IgD-negative memory B cell (primary cell): ENCODE data around the gene PGM3. TPM values are rescaled to one million over a fixed set of nuclear protein-coding genes. Genes with fewer than 3 reads are reported as not detected.
A peak's percentile ranks its signal among the peaks of the same experiment; 100 is the strongest.
"Not testable (repeated sequence)": the region's sequence is repeated elsewhere in the genome, so short reads cannot be mapped to it uniquely, and the experiment has no call there.

Experiments used
- H3K27ac Mint-ChIP-seq, 3 donors: one replicate each; pipeline ENCODE4 v1.8.0; 2020 to 2022; ENCODE audit warnings: mild to moderate bottlenecking in 3 of 3, mixed read lengths in 3 of 3, moderate library complexity in 1 of 3
- H3K27me3 Mint-ChIP-seq: one replicate; pipeline ENCODE4 v1.8.0; 2021; ENCODE audit warnings: mixed read lengths
- H3K36me3 Mint-ChIP-seq: one replicate; pipeline ENCODE4 v1.8.0; 2020; ENCODE audit warnings: mild to moderate bottlenecking, mixed read lengths
- H3K4me1 Mint-ChIP-seq, 3 donors: one replicate each; pipeline ENCODE4 v1.8.0; 2020 to 2022; ENCODE audit warnings: mixed read lengths in 3 of 3, mild to moderate bottlenecking in 1 of 3
- H3K4me3 Mint-ChIP-seq, 4 donors: one replicate each; pipeline ENCODE4 v1.8.0; 2020 to 2022; ENCODE audit warnings: mild to moderate bottlenecking in 4 of 4, mixed read lengths in 4 of 4, moderate library complexity in 3 of 4
- H3K9me3 Mint-ChIP-seq, 3 donors: one replicate each; pipeline ENCODE4 v1.8.0; 2020 to 2021; ENCODE audit warnings: mixed read lengths in 3 of 3, mild to moderate bottlenecking in 1 of 3
- polyA plus RNA-seq: library from polyadenylated mRNA; unstranded; fragments of 300-500 nt; fragmentation: Illumina TruSeq; gene quantifications from one replicate; pipeline ENCODE4 v1.2.3, GENCODE V29; 2021

PGM3 gene
- polyA plus RNA-seq, 1 donor from 2014 or later, result 11.6 TPM

DNA sequence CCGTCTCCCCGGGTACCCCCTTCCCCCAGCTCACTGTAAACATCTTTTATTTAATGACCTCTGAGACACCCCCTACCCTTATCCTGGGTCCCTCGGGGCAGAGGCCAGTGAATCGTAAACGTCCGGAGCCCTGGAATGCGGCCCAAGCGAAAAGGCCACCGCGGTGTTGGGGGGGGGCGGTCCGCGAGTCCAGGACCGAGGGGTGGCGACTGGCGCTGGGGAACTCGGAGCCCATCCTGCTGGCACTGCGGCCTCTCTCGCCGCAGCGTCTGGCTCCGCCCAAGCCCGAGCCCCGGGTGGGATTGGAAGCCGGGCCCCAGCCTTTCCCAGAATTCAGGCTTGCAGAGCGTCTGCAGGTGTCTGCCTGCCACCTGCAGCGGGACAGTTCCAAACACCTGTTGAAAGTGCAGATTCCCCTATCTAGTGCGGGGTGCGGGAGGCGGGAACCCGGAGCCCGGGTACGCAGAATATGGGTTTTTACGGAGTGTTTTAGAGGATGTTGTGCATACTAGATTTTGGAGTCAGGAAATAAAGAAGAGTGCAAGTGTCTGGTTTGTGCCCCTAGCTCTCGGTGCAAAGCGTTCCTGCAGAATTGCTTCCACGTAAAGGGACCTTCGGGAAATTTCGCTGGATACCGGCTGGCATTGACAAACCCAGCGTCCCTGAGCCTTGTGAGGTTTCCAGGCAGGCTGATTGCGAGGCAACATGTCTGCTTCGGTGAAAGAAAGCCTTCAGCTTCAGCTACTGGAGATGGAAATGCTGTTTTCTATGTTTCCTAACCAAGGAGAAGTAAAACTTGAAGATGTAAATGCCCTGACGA, 892 bp upstream of the PGM3 start:
- Mint-ChIP-seq H3K4me1 (peaks cover 18 to 31% (median 31%) of the 10 kb centered on the region in 3 donors), H3K36me3 (no peaks in the 10 kb centered on the region), H3K27me3 (no peaks in the 10 kb centered on the region), H3K27ac (peak overlapping the region; percentile 4 to 29 (median 4)), H3K9me3 (no peaks in the 10 kb centered on the region), H3K4me3 (peak overlapping the region; percentile 90 to 100 (median 94))

DNA sequence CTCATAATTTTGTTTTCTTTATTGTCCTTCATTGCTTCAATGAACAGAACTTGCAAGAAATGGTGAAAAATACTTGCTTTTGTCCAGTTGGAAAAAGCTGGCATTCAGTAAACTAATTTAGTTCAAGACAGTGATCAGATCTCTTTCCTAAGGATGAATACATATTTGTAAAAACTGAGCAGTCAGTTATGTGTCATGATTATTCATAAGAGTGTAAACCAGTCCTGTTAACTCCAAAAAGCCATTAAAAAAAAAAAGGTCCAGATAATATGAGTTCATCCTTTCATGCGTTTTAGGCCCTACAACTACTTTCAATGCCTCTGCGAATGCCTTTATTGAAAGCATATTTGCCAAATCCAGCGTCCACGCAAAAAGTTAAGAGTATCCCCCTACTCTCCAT, 609 bp downstream of the PGM3 start:
- H3K9me3 Mint-ChIP-seq, result no peaks in the 10 kb centered on the region
- no peaks in the 10 kb centered on the region for H3K27me3 Mint-ChIP-seq
- peaks cover 18 to 31% (median 31%) of the 10 kb centered on the region in 3 donors for H3K4me1 Mint-ChIP-seq
- no peaks in the 10 kb centered on the region for H3K36me3 Mint-ChIP-seq
- H3K27ac Mint-ChIP-seq, result peak overlapping the region; percentile 63 to 98 (median 95)
- peak overlapping the region; percentile 90 to 100 (median 96) for H3K4me3 Mint-ChIP-seq

DNA sequence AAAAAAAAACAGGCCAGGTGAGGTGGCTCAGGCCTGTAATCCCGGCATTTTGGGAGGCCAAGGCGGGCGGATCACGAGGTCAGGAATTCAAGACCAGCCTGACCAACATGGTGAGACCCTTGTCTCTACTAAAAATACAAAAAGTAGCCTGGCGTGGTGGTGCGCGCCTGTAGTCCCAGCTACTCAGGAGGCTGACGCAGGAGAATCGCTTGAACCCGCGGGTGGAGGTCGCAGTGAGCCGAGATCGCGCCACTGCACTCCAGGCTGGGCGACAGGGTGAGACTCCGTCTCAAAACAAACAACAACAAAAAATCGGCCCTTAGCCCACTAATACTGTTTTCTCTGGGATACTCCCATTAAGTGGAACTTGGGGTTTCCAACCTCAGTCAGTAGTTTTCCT, 1.1 kb downstream of the PGM3 start:
- H3K36me3 Mint-ChIP-seq, H3K9me3 Mint-ChIP-seq, H3K27me3 Mint-ChIP-seq: not testable (repeated sequence)
- H3K27ac Mint-ChIP-seq, result peak overlapping the region in 2 of 3 donors; percentile 95 to 98
- H3K4me3 Mint-ChIP-seq, result peak overlapping the region; percentile 90 to 100 (median 96)
- peaks cover 18 to 31% (median 31%) of the 10 kb centered on the region in 3 donors for H3K4me1 Mint-ChIP-seq

DNA sequence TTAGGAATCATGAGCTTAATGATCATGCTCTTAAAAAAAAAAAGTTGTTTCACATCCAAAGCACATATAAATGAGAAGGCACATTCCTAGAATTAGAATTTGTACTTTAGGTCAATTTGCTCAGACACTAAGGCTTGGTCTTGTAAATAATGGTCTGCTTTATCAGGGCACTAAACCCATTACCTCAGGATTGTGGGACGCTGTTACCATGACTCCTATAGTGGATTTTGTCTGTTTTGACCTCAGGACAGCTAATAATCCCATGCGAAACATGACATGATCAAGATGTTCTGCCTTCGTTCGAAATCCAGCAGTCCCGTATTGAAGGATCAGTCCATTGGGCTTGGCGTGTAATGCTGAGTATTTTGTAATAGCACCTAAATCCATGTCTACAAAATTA, 2.4 kb downstream of the PGM3 start:
- H3K4me1 Mint-ChIP-seq, result peaks cover 18 to 26% (median 26%) of the 10 kb centered on the region in 3 donors
- no peaks in the 10 kb centered on the region for H3K9me3 Mint-ChIP-seq
- H3K36me3 Mint-ChIP-seq, result no peaks in the 10 kb centered on the region

DNA sequence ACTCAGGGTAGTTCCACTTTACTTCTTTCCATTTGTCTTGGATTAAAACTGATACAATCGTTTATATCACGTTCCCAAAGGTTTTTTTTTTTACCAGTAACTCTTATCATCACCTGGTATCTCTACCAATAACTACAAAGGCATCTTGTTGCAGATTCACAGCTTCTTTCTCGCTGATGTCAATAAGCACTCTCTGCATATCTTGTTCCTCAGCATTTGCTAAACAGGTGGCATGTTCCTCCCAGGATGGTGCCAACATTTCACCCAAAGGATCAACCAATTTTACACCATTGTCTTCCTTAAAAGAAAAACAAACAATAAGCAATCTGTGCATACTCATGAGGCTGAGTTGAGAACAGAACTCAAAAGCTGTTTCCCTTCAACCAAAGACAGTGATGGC, 4.6 kb downstream of the PGM3 start:
- H3K36me3 Mint-ChIP-seq, result no peaks in the 10 kb centered on the region
- H3K9me3 Mint-ChIP-seq, result no peaks in the 10 kb centered on the region
- H3K4me1 Mint-ChIP-seq, result peaks cover 12 to 16% (median 12%) of the 10 kb centered on the region in 3 donors
- H3K27ac Mint-ChIP-seq, result no peak overlapping the region
- H3K4me3 Mint-ChIP-seq, result no peak overlapping the region
- no peaks in the 10 kb centered on the region for H3K27me3 Mint-ChIP-seq

More for the DNA sequence above, 2.4 kb downstream of the PGM3 start:
- H3K27me3 Mint-ChIP-seq, result no peaks in the 10 kb centered on the region
- H3K4me3 Mint-ChIP-seq, result peak overlapping the region in 1 of 4 donors; percentile 86
- peak overlapping the region in 1 of 3 donors; percentile 79 for H3K27ac Mint-ChIP-seq

DNA sequence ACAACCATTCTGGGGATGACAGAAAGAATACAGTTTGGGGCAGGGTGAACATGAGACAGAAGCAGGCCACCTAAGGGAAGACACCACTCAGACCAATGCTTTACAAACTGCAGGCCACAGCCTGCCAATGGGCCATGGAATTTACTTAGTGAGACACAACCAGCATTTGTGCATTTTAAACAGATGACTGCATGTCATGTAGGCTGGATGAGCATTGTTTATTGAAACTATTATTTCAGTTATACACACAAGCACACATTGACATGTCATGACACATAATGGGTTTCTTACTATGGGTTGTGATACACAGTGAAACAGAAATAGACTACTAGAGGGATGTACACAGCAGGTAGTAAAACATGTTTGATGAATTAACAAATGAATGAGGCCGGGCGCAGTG, 8.0 kb downstream of the PGM3 start:
- H3K4me1 Mint-ChIP-seq, result peaks cover 0 to 5% (median 2%) of the 10 kb centered on the region in 3 donors

DNA sequence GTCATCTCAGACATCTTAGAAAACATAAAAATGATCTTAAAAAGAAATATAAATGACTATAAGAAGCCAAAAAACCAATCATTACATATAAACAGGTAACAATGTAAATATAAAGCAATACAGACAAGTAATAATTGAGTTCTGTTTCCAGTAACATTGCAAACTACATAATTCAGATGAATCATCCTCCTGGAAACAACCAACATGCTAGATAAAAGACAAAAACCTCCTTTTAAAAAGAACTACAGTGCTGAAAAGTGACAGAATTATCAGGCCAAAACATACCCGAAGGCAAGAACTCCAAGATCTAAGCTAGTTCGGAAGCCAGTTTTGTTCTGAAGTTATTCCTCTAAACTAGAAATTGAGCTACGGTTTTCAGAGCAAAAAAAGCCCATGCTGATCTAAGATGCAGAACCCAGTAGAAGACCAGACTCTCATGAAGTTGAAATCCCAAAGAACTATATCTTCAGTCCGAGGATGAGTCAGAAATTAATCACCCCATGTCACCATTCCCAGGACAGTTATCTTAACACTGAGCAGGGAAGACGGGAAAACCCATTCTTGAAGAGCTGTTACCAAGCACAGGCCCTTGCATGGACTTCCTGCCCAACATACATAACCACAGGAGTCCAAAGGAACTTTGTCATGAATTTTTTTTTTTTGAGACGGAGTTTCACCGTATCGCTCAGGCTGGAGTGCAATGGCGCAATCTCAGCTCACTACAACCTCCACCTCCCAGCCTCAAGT, 9.8 kb downstream of the PGM3 start:
- H3K36me3 Mint-ChIP-seq, result peaks cover 10% of the 10 kb centered on the region
- peaks cover 0 to 3% (median 2%) of the 10 kb centered on the region in 3 donors for H3K4me1 Mint-ChIP-seq
- no peak overlapping the region for H3K27ac Mint-ChIP-seq
- H3K4me3 Mint-ChIP-seq, result no peak overlapping the region
- no peaks in the 10 kb centered on the region for H3K9me3 Mint-ChIP-seq
- no peaks in the 10 kb centered on the region for H3K27me3 Mint-ChIP-seq

More for the DNA sequence above, 8.0 kb downstream of the PGM3 start:
- H3K36me3 Mint-ChIP-seq, result peaks cover 7% of the 10 kb centered on the region
- no peaks in the 10 kb centered on the region for H3K27me3 Mint-ChIP-seq
- H3K4me3 Mint-ChIP-seq, result no peak overlapping the region
- H3K9me3 Mint-ChIP-seq, result no peaks in the 10 kb centered on the region
- no peak overlapping the region for H3K27ac Mint-ChIP-seq

DNA sequence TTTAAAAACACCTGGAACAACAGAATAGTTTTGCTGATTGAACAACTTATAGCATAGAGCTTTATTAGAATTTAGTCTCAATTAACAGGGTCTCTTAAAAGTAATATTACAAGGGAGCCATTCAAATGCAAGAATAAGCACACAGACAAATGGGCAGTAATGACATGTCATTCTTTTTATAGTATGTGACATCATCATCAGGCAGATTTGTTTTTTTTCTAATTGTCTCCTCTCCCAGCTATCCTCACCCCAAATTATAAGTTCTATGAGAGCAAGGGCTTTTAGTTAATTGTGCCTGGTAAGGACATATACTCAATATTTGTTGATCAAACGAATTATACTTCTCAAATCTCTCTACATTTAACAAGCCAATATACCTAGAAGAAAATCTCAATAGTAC, 11.0 kb downstream of the PGM3 start:
- no peak overlapping the region for H3K4me3 Mint-ChIP-seq
- no peaks in the 10 kb centered on the region for H3K9me3 Mint-ChIP-seq
- no peaks in the 10 kb centered on the region for H3K27me3 Mint-ChIP-seq
- peaks cover 10% of the 10 kb centered on the region for H3K36me3 Mint-ChIP-seq
- peaks cover 0 to 3% (median 2%) of the 10 kb centered on the region in 3 donors for H3K4me1 Mint-ChIP-seq
- H3K27ac Mint-ChIP-seq, result no peak overlapping the region

DNA sequence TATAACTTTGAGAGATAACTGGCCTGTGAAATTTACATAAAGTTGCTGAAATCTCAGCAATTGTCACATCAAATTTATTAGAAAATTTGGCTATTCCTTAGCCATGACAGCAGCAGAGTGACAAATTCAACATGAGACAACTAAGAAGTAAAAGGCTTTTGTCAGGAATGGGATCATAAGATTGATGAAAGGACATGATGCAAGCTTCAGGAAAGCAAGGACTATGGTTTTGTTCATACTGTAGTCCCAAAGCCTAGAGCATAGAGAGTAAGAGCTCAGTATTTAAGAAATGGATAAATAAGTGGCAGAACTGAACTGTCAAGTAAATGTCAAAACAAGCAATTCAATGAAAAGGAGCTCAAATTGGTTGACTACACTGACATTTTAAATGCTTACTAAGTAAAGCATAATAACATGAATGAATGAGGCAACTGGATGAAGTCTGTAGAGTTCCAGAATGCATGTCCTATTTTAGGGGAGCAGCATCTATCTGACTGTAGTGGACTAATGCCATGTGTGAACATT, 12.6 kb downstream of the PGM3 start:
- H3K27ac Mint-ChIP-seq, result no peak overlapping the region
- peaks cover 0 to 3% (median 2%) of the 10 kb centered on the region in 3 donors for H3K4me1 Mint-ChIP-seq
- H3K4me3 Mint-ChIP-seq, result no peak overlapping the region
- no peaks in the 10 kb centered on the region for H3K27me3 Mint-ChIP-seq
- H3K36me3 Mint-ChIP-seq, result peaks cover 10% of the 10 kb centered on the region
- no peaks in the 10 kb centered on the region for H3K9me3 Mint-ChIP-seq

DNA sequence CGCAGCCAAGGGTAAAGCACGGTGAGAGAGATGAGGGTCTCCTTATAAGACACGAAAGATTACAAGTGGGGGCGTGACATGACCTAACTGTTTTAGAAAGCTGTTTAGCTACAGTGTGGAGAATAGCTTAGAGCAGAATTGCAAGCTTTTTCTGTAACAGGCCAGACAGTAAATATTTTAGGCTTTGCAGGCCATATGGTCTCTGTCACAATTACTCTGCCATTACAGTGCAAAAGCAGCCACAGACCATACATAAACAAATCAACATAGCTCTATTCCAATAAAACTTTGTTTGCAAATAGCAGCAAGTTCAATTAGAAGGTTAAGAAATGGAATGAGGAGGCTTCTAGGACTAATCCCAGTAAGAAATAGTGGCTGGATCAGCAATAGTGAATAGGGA, 16.8 kb downstream of the PGM3 start:
- Mint-ChIP-seq H3K4me3 (no peak overlapping the region), H3K27ac (peak overlapping the region in 1 of 3 donors; percentile 29), H3K27me3 (no peaks in the 10 kb centered on the region), H3K36me3 (peaks cover 10% of the 10 kb centered on the region), H3K4me1 (peaks cover 0 to 3% (median 0%) of the 10 kb centered on the region in 3 donors), H3K9me3 (no peaks in the 10 kb centered on the region)

DNA sequence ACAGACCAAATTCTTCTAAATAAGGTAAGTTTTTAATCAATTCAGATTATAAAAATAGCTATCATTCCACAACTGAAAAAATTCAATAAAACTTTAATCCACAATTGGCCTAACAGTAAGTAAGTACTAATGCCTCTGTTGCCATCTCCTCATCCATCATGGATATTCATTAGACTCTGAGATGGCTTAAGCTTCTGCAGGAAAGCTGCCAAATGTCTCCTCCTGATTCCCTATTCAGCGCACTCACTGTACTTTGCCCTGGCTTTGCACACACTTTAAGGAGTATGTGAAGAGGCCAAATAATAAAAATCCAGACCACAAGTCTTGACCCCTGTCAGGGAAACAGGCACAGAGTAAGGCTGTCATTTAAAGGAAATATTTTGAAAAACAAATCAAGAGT, 23.6 kb downstream of the PGM3 start:
- H3K27ac Mint-ChIP-seq, result no peak overlapping the region
- no peaks in the 10 kb centered on the region for H3K4me1 Mint-ChIP-seq
- H3K9me3 Mint-ChIP-seq, result peaks cover 0 to 1% (median 0%) of the 10 kb centered on the region in 3 donors
- H3K36me3 Mint-ChIP-seq, result peaks cover 14% of the 10 kb centered on the region
- no peaks in the 10 kb centered on the region for H3K27me3 Mint-ChIP-seq
- no peak overlapping the region for H3K4me3 Mint-ChIP-seq

DNA sequence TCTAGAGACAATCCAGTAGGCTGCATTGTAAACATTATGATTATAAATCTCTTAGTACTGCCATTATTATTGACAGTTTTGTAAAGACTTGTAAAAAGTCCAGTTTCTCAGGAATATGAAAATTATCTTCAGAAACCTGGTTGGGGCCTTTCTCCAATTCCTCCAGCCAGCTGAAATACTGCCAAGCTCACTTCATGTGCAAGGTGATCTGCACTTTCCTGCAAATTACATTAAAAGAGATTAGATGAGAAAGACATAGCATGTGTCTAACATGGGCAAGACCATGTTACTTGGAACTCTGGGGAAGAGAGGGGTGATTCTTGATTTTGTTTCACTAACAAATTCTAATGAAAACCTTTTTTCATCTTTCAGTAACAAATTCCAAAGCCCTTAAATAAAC, 24.0 kb downstream of the PGM3 start:
- Mint-ChIP-seq H3K27ac (no peak overlapping the region), H3K27me3 (no peaks in the 10 kb centered on the region), H3K4me3 (no peak overlapping the region), H3K36me3 (peaks cover 15% of the 10 kb centered on the region), H3K9me3 (peaks cover 0 to 1% (median 0%) of the 10 kb centered on the region in 3 donors), H3K4me1 (no peaks in the 10 kb centered on the region)

DNA sequence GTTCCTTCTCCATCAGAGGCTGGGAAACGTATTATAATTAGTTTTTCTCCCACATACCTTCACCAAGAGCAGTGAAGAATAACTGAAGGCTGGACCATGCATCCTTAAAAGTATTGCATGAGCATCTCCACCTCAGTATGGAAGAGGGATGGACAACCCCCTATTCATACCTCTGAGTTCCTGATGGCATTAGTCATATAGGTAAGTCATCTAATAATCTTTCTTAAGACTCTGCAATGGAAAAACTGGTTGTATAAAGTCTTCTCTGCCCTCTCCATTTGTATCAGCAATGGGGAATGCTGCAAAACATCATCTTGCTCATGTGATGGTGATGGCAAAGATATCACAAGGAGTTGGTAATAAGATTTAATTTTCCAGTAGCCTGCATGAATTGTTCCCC, 24.5 kb downstream of the PGM3 start:
- no peak overlapping the region for H3K27ac Mint-ChIP-seq
- peaks cover 0 to 1% (median 0%) of the 10 kb centered on the region in 3 donors for H3K9me3 Mint-ChIP-seq
- H3K4me1 Mint-ChIP-seq, result no peaks in the 10 kb centered on the region
- peaks cover 15% of the 10 kb centered on the region for H3K36me3 Mint-ChIP-seq
- H3K4me3 Mint-ChIP-seq, result no peak overlapping the region
- H3K27me3 Mint-ChIP-seq, result no peaks in the 10 kb centered on the region

DNA sequence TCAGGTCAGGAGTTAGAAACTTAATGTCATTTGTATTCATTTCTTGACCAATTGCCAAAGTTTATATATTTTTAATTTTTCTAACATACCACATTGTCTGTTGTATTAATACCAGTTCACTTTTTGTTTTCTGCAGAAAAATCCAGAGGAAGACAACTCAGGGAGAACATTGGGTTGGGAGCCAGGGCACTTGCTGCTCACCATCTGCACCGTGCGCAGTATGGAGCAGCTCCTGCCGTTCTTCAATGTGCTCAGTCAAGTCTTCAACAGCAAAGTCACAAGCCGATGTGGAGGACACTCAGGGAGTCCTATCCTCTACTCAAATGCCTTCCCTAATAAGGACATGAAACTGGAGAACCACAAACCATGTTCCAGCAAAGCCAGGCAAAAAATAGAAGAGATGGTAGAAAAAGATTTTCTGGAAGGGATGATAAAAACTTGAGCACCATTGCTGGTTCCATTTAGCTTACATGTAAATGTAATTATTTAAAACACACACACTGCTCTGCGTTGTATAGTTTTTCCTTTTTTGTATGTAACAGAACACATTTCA, 25.3 kb downstream of the PGM3 start:
- Mint-ChIP-seq H3K36me3 (peaks cover 15% of the 10 kb centered on the region), H3K9me3 (peaks cover 0 to 1% (median 0%) of the 10 kb centered on the region in 3 donors), H3K27ac (peak overlapping the region in 1 of 3 donors; percentile 69), H3K4me1 (no peaks in the 10 kb centered on the region), H3K4me3 (no peak overlapping the region), H3K27me3 (no peaks in the 10 kb centered on the region)

DNA sequence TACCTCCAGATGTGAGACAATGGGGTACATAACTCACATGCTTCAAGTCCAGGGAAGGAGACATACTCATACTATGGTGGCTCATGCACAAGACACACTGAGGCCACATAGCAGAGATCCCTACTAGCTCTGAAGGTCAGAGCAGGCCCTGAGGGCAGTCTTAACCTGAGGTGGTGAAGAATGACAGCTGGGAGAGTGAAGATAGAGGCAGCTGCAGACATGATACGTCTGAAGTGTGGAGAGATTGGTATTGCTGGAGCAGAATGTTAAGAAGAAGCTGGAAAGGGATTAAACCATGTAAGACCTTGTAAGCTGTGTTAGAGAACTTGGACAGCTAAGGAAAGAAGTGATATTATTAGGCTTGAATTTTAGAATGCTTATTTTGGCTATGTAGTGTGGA, 32.9 kb downstream of the PGM3 start:
- Mint-ChIP-seq H3K36me3 (peaks cover 11% of the 10 kb centered on the region), H3K27ac (peak overlapping the region in 1 of 3 donors; percentile 64)

More for the DNA sequence above, 32.9 kb downstream of the PGM3 start:
- Mint-ChIP-seq H3K4me3 (no peak overlapping the region), H3K9me3 (no peaks in the 10 kb centered on the region), H3K27me3 (no peaks in the 10 kb centered on the region), H3K4me1 (no peaks in the 10 kb centered on the region)
